ENCODE measurements around the gene CADPS2.

Gene CADPS2

GRCh38 chr7:122407195-122407594 lies 479.1 kb downstream of the CADPS2 start:
- DNase-seq (ENCODE audit: extremely low read depth in 1 of 2, low read depth in 1 of 2): no peak

GRCh38 chr7:122403113-122403512 lies 483.1 kb downstream of the CADPS2 start:
- DNase-seq (ENCODE audit: extremely low read depth in 1 of 2, low read depth in 1 of 2): no peak

GRCh38 chr7:122402235-122402634 lies 484.0 kb downstream of the CADPS2 start:
- DNase-seq (ENCODE audit: extremely low read depth in 1 of 2, low read depth in 1 of 2): no peak

- DNase-seq (ENCODE audit: extremely low read depth in 1 of 2, low read depth in 1 of 2): no peak
Observed at GRCh38 chr7:122397381-122397780, 488.9 kb downstream of the CADPS2 start.

- no peak for DNase-seq (ENCODE audit: extremely low read depth in 1 of 2, low read depth in 1 of 2)
Observed at GRCh38 chr7:122394512-122394911, 491.7 kb downstream of the CADPS2 start.

- no peak for DNase-seq (ENCODE audit: extremely low read depth in 1 of 2, low read depth in 1 of 2)
Observed at GRCh38 chr7:122384528-122384927, 501.7 kb downstream of the CADPS2 start.

GRCh38 chr7:122383934-122384333 lies 502.3 kb downstream of the CADPS2 start:
- no peak for DNase-seq (ENCODE audit: extremely low read depth in 1 of 2, low read depth in 1 of 2)

- DNase-seq (ENCODE audit: extremely low read depth in 1 of 2, low read depth in 1 of 2): no peak
Observed at GRCh38 chr7:122380992-122381391, 505.3 kb downstream of the CADPS2 start.

- no peak for DNase-seq (ENCODE audit: extremely low read depth in 1 of 2, low read depth in 1 of 2)
Observed at GRCh38 chr7:122379491-122379890, 506.8 kb downstream of the CADPS2 start.

- no peak for DNase-seq (ENCODE audit: extremely low read depth in 1 of 2, low read depth in 1 of 2)
Observed at GRCh38 chr7:122369756-122370155, 516.5 kb downstream of the CADPS2 start.

GRCh38 chr7:122364761-122365280 lies 521.4 kb downstream of the CADPS2 start:
- DNase-seq (ENCODE audit: extremely low read depth in 1 of 2, low read depth in 1 of 2): no peak

GRCh38 chr7:122363144-122363543 lies 523.1 kb downstream of the CADPS2 start:
- no peak for DNase-seq (ENCODE audit: extremely low read depth in 1 of 2, low read depth in 1 of 2)

- DNase-seq (ENCODE audit: extremely low read depth in 1 of 2, low read depth in 1 of 2): no peak
Observed at GRCh38 chr7:122362473-122362872, 523.8 kb downstream of the CADPS2 start.

GRCh38 chr7:122354656-122355055 lies 531.6 kb downstream of the CADPS2 start:
- DNase-seq (ENCODE audit: extremely low read depth in 1 of 2, low read depth in 1 of 2): no peak

GRCh38 chr7:122352454-122352853 lies 533.8 kb downstream of the CADPS2 start:
- DNase-seq (ENCODE audit: extremely low read depth in 1 of 2, low read depth in 1 of 2): no peak

- DNase-seq (ENCODE audit: extremely low read depth in 1 of 2, low read depth in 1 of 2): no peak
Observed at GRCh38 chr7:122350701-122351100, 535.6 kb downstream of the CADPS2 start.

- DNase-seq (ENCODE audit: extremely low read depth in 1 of 2, low read depth in 1 of 2): no peak
Observed at GRCh38 chr7:122344303-122344620, 542.0 kb downstream of the CADPS2 start.

- DNase-seq (ENCODE audit: extremely low read depth in 1 of 2, low read depth in 1 of 2): no peak
Observed at GRCh38 chr7:122343601-122344302, 542.5 kb downstream of the CADPS2 start.

- no peak for DNase-seq (ENCODE audit: extremely low read depth in 1 of 2, low read depth in 1 of 2)
Observed at GRCh38 chr7:122340427-122340826, 545.8 kb downstream of the CADPS2 start.

- no peak for DNase-seq (ENCODE audit: extremely low read depth in 1 of 2, low read depth in 1 of 2)
Observed at GRCh38 chr7:122339145-122339904, 546.9 kb downstream of the CADPS2 start.

- DNase-seq (ENCODE audit: extremely low read depth in 1 of 2, low read depth in 1 of 2): no peak
Observed at GRCh38 chr7:122337011-122337410, 549.2 kb downstream of the CADPS2 start.

GRCh38 chr7:122329145-122329802 lies 557.0 kb downstream of the CADPS2 start:
- DNase-seq (ENCODE audit: extremely low read depth in 1 of 2, low read depth in 1 of 2): no peak

Data from activated CD8-positive, alpha-beta memory T cell treated with anti-CD3 and anti-CD28 coated beads for 1 hour (primary cell).